Measurements from ENCODE around the gene NACC2.

The NACC2 gene

DNA sequence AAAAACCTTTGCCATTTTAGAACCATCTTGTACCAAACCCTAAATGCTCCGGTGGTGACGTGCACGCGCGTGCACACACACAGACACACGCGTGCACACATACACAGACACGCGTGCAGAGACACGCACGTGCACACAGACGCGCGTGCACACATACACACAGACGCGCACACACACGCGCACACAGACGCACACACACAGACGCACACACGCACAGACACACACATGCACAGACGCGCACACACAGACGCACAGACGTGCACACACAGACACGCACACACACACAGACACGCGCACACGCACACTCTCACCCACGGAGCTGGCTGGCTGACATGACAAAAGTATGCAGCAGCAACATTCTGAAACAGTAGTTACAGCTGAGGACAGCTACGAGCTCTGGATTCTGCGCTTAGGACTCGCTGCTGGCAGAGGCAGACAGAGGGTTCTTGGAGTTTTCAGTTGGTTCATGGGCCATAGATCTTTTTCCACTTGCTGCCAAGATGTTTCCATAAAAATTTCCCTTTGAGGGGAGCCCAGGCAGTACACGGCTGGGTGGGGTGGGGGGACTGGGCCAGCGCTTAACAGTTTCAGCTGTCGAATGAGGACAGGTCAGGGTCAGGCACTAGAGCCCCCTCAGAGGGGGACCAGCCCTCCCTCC lies 87.7 kb downstream of the NACC2 start:
- no peak for DNase-seq (ENCODE audit: low read depth)
- H3K4me3 ChIP-seq (replicated peaks; ENCODE audit: low read depth, low read length): no peak overlapping the region
- TF ChIP-seq CTCF (IDR thresholded peaks at IDR 0.05; ENCODE audit: low read length, missing control alignments): no peak

- no peak overlapping the region for H3K4me3 ChIP-seq (replicated peaks; ENCODE audit: low read depth, low read length)
- TF ChIP-seq CTCF (IDR thresholded peaks at IDR 0.05; ENCODE audit: low read length, missing control alignments): no peak
- no peak for DNase-seq (ENCODE audit: low read depth)
These were observed 88.9 kb downstream of the NACC2 start for GRCh38 chr9:136006169-136006568.

GRCh38 chr9:136004712-136005111 lies 90.4 kb downstream of the NACC2 start:
- no peak for TF ChIP-seq CTCF (IDR thresholded peaks at IDR 0.05; ENCODE audit: low read length, missing control alignments)
- H3K4me3 ChIP-seq (replicated peaks; ENCODE audit: low read depth, low read length): no peak overlapping the region
- DNase-seq (ENCODE audit: low read depth): no peak

- no peak overlapping the region for H3K4me3 ChIP-seq (replicated peaks; ENCODE audit: low read depth, low read length)
- no peak for TF ChIP-seq CTCF (IDR thresholded peaks at IDR 0.05; ENCODE audit: low read length, missing control alignments)
- no peak for DNase-seq (ENCODE audit: low read depth)
These were observed 90.9 kb downstream of the NACC2 start for GRCh38 chr9:136004219-136004618.

DNA sequence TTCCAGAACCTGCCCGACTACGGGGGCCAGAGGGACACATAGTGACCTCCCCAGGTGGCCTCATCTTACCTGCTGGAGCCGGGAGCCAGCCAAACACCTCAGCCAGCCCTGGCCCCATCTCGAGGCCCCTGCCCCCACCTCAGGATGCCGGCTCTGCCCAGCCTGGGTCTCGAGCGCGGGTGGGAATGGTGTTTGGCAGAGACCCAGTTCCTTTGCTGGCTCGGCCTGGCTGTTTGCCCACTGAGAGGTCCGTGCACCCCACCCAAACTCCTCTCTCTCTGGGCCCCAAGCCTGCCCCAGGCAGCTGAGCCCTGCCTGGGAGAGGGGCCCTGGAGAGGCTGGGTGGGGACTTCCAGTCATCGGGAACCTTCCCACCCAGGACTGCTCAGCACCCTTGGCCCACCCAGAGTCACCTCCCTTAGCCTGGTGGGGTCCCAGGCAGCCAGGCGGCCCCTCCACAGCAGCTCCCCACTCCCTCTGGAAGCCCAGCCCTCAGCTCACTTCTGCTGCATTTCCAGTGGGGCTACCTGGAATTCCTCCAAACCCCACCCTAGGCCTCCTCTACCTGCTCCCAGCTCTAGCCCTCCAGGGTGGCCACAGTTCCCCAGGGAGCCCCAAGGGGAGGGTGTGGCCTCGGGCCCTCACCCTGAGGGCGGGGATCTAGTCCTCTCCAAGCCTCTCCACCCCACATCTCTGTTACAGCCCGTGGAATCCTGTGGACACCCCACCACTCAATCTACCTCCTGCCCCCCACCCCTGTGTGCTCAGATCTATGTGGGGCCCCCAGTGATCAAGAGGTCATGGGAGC lies 91.5 kb downstream of the NACC2 start:
- no peak for TF ChIP-seq CTCF (IDR thresholded peaks at IDR 0.05; ENCODE audit: low read length, missing control alignments)
- no peak for DNase-seq (ENCODE audit: low read depth)

GRCh38 chr9:136002881-136003280 lies 92.2 kb downstream of the NACC2 start:
- TF ChIP-seq CTCF (IDR thresholded peaks at IDR 0.05; ENCODE audit: low read length, missing control alignments): no peak
- peak; percentile 24 for DNase-seq (ENCODE audit: low read depth)
- no peak overlapping the region for H3K4me3 ChIP-seq (replicated peaks; ENCODE audit: low read depth, low read length)

More for the DNA sequence above, 91.5 kb downstream of the NACC2 start:
- no peak overlapping the region for H3K4me3 ChIP-seq (replicated peaks; ENCODE audit: low read depth, low read length)
